C4-2B (cell line): ENCODE results near the gene SCN2A.

ENCODE experiments used
- ZFX ChIP-seq: fragments of 450-650 bp; IDR thresholded peaks from 2 replicates; pipeline ENCODE4 v1.6.1; 2017
- TF ChIP-seq, protein P1 (sequence below): fragments of 450-650 bp; conservative IDR thresholded peaks from 2 replicates; pipeline ENCODE4 v1.5.1; 2017; ENCODE audit warnings: mild to moderate bottlenecking

DNA sequence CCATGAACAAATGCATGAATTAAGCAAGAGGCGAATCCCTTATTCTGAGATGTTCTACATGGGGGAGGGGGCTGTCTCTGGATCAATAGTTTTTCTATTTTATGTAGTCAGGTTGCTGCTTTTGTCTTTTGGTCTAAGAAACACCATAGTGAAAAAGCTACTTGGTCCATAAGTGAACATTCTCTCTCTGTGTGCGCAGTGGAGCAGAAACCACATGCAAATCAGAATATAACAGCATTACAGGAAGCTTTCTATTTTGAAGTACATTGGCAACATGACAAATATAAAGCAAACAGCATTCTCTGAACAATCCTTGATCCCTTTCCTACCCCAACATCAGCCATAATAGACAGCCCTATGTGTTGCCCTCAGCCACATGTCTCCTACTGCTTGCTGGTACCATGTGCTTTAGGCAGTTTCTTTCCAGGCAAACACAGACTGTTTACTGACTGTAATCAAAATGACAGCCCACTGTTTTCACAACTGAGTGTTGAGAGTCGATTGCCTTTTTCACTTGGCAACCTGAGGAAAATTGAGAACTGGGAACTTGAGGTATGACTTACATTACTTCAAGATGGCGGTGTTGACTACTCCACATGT lies 45.9 kb upstream of the SCN2A start:
- TF ChIP-seq, protein P1, sequence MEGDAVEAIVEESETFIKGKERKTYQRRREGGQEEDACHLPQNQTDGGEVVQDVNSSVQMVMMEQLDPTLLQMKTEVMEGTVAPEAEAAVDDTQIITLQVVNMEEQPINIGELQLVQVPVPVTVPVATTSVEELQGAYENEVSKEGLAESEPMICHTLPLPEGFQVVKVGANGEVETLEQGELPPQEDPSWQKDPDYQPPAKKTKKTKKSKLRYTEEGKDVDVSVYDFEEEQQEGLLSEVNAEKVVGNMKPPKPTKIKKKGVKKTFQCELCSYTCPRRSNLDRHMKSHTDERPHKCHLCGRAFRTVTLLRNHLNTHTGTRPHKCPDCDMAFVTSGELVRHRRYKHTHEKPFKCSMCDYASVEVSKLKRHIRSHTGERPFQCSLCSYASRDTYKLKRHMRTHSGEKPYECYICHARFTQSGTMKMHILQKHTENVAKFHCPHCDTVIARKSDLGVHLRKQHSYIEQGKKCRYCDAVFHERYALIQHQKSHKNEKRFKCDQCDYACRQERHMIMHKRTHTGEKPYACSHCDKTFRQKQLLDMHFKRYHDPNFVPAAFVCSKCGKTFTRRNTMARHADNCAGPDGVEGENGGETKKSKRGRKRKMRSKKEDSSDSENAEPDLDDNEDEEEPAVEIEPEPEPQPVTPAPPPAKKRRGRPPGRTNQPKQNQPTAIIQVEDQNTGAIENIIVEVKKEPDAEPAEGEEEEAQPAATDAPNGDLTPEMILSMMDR = no peak
- no peak for TF ChIP-seq ZFX
